ENCODE results near the gene FNDC3A. TPM values are rescaled to one million over a fixed set of nuclear protein-coding genes. Genes with fewer than 3 reads are reported as not detected.

Gene FNDC3A
- total and polyA plus RNA-seq, 2 experiments from 2014 or later, result 21.9 to 73.5 TPM

GRCh38 chr13:49251326-49251725, 275.6 kb downstream of the FNDC3A start:
- DNase-seq (ENCODE audit: low spot score), result no peak
- no peaks in the 10 kb centered on the region for H3K4me1 ChIP-seq (ENCODE audit: insufficient read depth)
- H4K20me1 ChIP-seq (ENCODE audit: insufficient read depth, poor library complexity, severe bottlenecking), result no peaks in the 10 kb centered on the region
- no peaks in the 10 kb centered on the region for H3K9me2 ChIP-seq (replicated peaks; ENCODE audit: insufficient read depth)
- H3K36me3 ChIP-seq (replicated peaks; ENCODE audit: insufficient read depth, low read depth), result peaks cover 5% of the 10 kb centered on the region
- WGBS (ENCODE audit: low lambda C conversion rate, missing lambda C conversion rate), result 96% methylated on average over 5 of the region's 5 CpGs
- no peak overlapping the region for H3K27ac ChIP-seq
- H3K79me2 ChIP-seq, result peaks cover 8% of the 10 kb centered on the region
- no peak overlapping the region for H3K4me2 ChIP-seq
- H3K9me3 ChIP-seq (ENCODE audit: low read depth), result no peaks in the 10 kb centered on the region
- no peaks in the 10 kb centered on the region for H3K27me3 ChIP-seq
- H2AFZ ChIP-seq, result no peak overlapping the region
- no peak overlapping the region for H3K4me3 ChIP-seq
- TF ChIP-seq CTCF (IDR thresholded peaks at IDR 0.05; ENCODE audit: poor library complexity) (no peak), EZH2 (IDR thresholded peaks at IDR 0.05; ENCODE audit: borderline replicate concordance) (no peak), EZH2phosphoT487 (IDR thresholded peaks at IDR 0.05; ENCODE audit: low read depth, severe bottlenecking, unreplicated experiment) (no peak)

GRCh38 chr13:49253310-49253709, 277.6 kb downstream of the FNDC3A start:
- Histone ChIP-seq H3K27me3 (no peaks in the 10 kb centered on the region), H3K36me3 (replicated peaks; ENCODE audit: insufficient read depth, low read depth) (peaks cover 13% of the 10 kb centered on the region), H3K9me3 (ENCODE audit: low read depth) (no peaks in the 10 kb centered on the region), H3K9me2 (replicated peaks; ENCODE audit: insufficient read depth) (no peaks in the 10 kb centered on the region), H3K27ac (no peak overlapping the region), H2AFZ (no peak overlapping the region), H3K4me1 (ENCODE audit: insufficient read depth) (no peaks in the 10 kb centered on the region), H3K79me2 (peaks cover 8% of the 10 kb centered on the region), H3K4me2 (no peak overlapping the region), H3K4me3 (no peak overlapping the region), H4K20me1 (ENCODE audit: insufficient read depth, poor library complexity, severe bottlenecking) (no peaks in the 10 kb centered on the region)
- TF ChIP-seq CTCF (IDR thresholded peaks at IDR 0.05; ENCODE audit: poor library complexity) (no peak), EZH2phosphoT487 (IDR thresholded peaks at IDR 0.05; ENCODE audit: low read depth, severe bottlenecking, unreplicated experiment) (no peak), EZH2 (IDR thresholded peaks at IDR 0.05; ENCODE audit: borderline replicate concordance) (no peak)
- WGBS (ENCODE audit: low lambda C conversion rate, missing lambda C conversion rate), result 90% methylated on average over 1 of the region's 1 CpG
- DNase-seq (ENCODE audit: low spot score), result no peak

- no peak overlapping the region for H2AFZ ChIP-seq
- H4K20me1 ChIP-seq (ENCODE audit: insufficient read depth, poor library complexity, severe bottlenecking), result no peaks in the 10 kb centered on the region
- H3K79me2 ChIP-seq, result peaks cover 7% of the 10 kb centered on the region
- WGBS (ENCODE audit: low lambda C conversion rate, missing lambda C conversion rate), result 97% methylated on average over 1 of the region's 1 CpG
- no peaks in the 10 kb centered on the region for H3K27me3 ChIP-seq
- no peaks in the 10 kb centered on the region for H3K9me2 ChIP-seq (replicated peaks; ENCODE audit: insufficient read depth)
- H3K4me2 ChIP-seq, result no peak overlapping the region
- DNase-seq (ENCODE audit: low spot score), result no peak
- H3K9me3 ChIP-seq (ENCODE audit: low read depth), result no peaks in the 10 kb centered on the region
- no peak for TF ChIP-seq EZH2 (IDR thresholded peaks at IDR 0.05; ENCODE audit: borderline replicate concordance)
- no peak overlapping the region for H3K4me3 ChIP-seq
- no peak overlapping the region for H3K27ac ChIP-seq
- H3K36me3 ChIP-seq (replicated peaks; ENCODE audit: insufficient read depth, low read depth), result peaks cover 13% of the 10 kb centered on the region
- no peaks in the 10 kb centered on the region for H3K4me1 ChIP-seq (ENCODE audit: insufficient read depth)
These were observed 278.3 kb downstream of the FNDC3A start for GRCh38 chr13:49254007-49254406.

GRCh38 chr13:49256841-49257240, 281.1 kb downstream of the FNDC3A start:
- H3K4me3 ChIP-seq, result no peak overlapping the region
- H3K79me2 ChIP-seq, result no peaks in the 10 kb centered on the region
- no peak overlapping the region for H3K4me2 ChIP-seq
- H2AFZ ChIP-seq, result no peak overlapping the region
- TF ChIP-seq CTCF (IDR thresholded peaks at IDR 0.05; ENCODE audit: poor library complexity) (no peak), EZH2phosphoT487 (IDR thresholded peaks at IDR 0.05; ENCODE audit: low read depth, severe bottlenecking, unreplicated experiment) (no peak), EZH2 (IDR thresholded peaks at IDR 0.05; ENCODE audit: borderline replicate concordance) (no peak)
- no peaks in the 10 kb centered on the region for H4K20me1 ChIP-seq (ENCODE audit: insufficient read depth, poor library complexity, severe bottlenecking)
- H3K9me2 ChIP-seq (replicated peaks; ENCODE audit: insufficient read depth), result no peaks in the 10 kb centered on the region
- H3K27me3 ChIP-seq, result no peaks in the 10 kb centered on the region
- no peaks in the 10 kb centered on the region for H3K9me3 ChIP-seq (ENCODE audit: low read depth)
- DNase-seq (ENCODE audit: low spot score), result no peak
- WGBS (ENCODE audit: low lambda C conversion rate, missing lambda C conversion rate), result 96% methylated on average over 2 of the region's 2 CpGs
- no peak overlapping the region for H3K27ac ChIP-seq
- peaks cover 13% of the 10 kb centered on the region for H3K36me3 ChIP-seq (replicated peaks; ENCODE audit: insufficient read depth, low read depth)
- no peaks in the 10 kb centered on the region for H3K4me1 ChIP-seq (ENCODE audit: insufficient read depth)

Measured in hepatocyte (in vitro differentiated cells).